Sigmoid colon (tissue), 3 donors: Measurements from ENCODE around the gene EFNA2.

Source experiments
- CTCF ChIP-seq, 4 experiments: fragments of 450-650 bp in 3 of 4; fragments of 200-600 bp in 1 of 4; IDR thresholded peaks; one replicate each; pipeline ENCODE4 v1.5.1; 2016 to 2019; ENCODE audit warnings: antibody characterized with exemption in 4 of 4, mild to moderate bottlenecking in 3 of 4, moderate library complexity in 2 of 4
- POLR2A ChIP-seq, 2 donors: fragments of 450-650 bp; IDR thresholded peaks; one replicate each; pipeline ENCODE4 v1.6.1; 2016; ENCODE audit warnings: antibody characterized with exemption in 2 of 2, mild to moderate bottlenecking in 2 of 2, moderate library complexity in 2 of 2

DNA sequence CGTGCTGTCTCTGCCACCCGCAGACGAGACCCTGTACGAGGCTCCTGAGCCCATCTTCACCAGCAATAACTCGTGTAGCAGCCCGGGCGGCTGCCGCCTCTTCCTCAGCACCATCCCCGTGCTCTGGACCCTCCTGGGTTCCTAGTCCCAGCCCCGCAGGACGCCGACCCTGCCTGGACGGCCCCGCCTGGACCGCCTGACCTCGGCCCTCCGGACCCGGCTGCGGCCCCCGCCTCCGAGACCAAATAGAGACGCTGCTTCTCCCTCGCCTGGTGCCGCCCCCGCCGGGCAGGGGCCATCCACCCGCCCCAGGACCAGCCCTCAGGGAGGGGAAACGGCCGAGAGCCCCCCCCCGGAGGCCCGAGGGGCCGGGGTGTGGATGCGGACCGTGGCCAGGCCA, 14.1 kb downstream of the EFNA2 start:
- TF ChIP-seq POLR2A (IDR thresholded peaks at IDR 0.05) (no peak), CTCF (IDR thresholded peaks at IDR 0.05) (no peak)
